ENCODE results near the gene ALDH1L2. TPM values are rescaled to one million over a fixed set of nuclear protein-coding genes. Genes with fewer than 3 reads are reported as not detected.

Gene ALDH1L2
- total and polyA plus RNA-seq, 12 donors: 0.50 to 4.5 (median 2.6) TPM

DNA sequence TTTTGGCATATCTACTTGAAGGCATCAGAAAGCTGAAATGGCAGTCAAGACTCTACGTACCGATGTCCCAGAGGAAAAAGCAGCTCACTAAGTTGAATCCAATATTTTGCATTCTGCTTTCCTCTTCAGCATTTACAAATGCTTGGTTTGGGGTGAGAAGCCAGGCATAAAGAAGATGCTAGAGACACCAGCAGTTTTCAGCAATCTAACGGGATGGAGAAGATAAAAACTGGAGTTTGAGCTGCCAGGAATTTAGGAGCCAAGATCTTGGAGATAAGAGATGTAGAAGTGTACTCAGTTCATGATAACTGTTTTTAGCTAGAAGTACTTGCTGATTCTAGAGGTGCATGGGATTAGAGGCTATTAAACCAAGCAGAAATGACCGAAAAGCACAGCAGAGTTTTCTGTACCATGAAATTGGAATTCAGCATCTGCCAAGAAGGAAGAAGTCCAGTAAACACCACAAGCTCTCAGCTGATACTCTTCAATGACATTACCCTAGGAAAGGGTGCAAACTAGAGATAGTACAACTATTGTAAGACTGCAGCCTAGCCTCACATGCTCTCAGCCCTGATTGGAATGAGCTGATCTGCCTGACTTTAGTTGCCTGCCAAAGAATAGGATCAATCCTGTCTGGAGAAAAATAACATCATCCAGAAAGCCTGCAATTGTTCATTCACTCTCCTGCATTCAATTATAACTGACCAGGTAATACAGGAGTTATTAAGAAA lies 7.4 kb upstream of the ALDH1L2 start:
- H3K4me3 ChIP-seq: no peak overlapping the region
- no peak for DNase-seq
- no peak overlapping the region for H3K27ac ChIP-seq
- no peaks in the 10 kb centered on the region for H3K36me3 ChIP-seq (replicated peaks in 1 of 2)
- no peaks in the 10 kb centered on the region for H3K9me3 ChIP-seq (replicated peaks in 1 of 3)
- WGBS, 4 donors: 51 to 74% (median 57%) methylated on average over 4 of the region's 4 CpGs
- TF ChIP-seq CTCF (IDR thresholded peaks at IDR 0.05) (no peak), POLR2A (IDR thresholded peaks at IDR 0.05) (no peak)
- intact Hi-C loops (cut with DNase I): no loop called here
- no peaks in the 10 kb centered on the region for H3K4me1 ChIP-seq (replicated peaks in 1 of 2)
- no peaks in the 10 kb centered on the region for H3K27me3 ChIP-seq

DNA sequence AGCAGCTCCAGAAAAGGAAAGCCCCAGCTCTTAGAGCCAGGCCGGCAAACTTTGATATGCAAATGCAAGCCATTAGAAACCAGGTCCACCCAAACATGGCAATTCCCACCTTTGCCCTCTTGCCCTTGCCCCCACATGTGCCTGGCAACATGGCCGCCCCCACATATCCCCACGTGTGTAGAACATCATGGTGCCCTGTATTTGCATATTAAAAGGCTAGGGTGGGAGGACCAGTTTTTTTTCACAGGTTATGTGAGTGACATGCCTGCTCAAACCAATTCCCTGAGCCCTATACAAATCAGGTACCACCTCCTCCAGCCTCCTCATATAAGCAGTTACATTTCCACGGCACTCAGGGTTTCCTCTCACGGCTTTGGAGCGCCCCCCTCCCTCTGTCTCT lies 6.1 kb upstream of the ALDH1L2 start:
- intact Hi-C loops (cut with DNase I): no loop called here
- TF ChIP-seq CTCF (IDR thresholded peaks at IDR 0.05) (no peak), POLR2A (IDR thresholded peaks at IDR 0.05) (no peak)

DNA sequence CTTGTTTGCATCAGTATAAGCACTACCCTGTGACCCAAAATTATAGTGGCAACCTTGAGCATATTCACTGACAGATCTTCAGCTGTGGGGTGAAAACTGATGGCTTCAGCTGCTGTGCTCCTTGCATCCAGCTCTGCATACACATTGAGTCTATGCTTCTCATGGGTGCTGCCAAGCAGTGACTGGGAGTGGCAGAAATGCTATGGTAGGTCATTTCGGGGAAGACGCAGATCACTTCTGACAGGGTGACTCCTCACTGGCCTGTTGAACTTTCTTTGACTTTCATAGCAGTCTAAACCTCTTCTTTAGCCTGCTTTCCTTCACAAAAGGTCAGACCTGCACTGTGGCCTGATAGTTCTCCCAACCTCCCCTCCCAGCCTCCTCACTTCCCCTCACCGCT lies 5.6 kb upstream of the ALDH1L2 start:
- DNase-seq: no peak
- intact Hi-C loops (cut with DNase I): no loop called here
- Histone ChIP-seq H3K27ac (no peak overlapping the region), H3K36me3 (replicated peaks in 1 of 2) (no peaks in the 10 kb centered on the region), H3K4me1 (replicated peaks in 1 of 2) (no peaks in the 10 kb centered on the region), H3K27me3 (no peaks in the 10 kb centered on the region), H3K9me3 (replicated peaks in 1 of 3) (no peaks in the 10 kb centered on the region), H3K4me3 (no peak overlapping the region)
- 72 to 81% (median 80%) methylated on average over 3 of the region's 3 CpGs for WGBS, 4 donors
- TF ChIP-seq CTCF (IDR thresholded peaks at IDR 0.05): no peak
- no peak for TF ChIP-seq POLR2A (IDR thresholded peaks at IDR 0.05)

More for the DNA sequence above, 6.1 kb upstream of the ALDH1L2 start:
- no peaks in the 10 kb centered on the region for H3K27me3 ChIP-seq
- H3K4me3 ChIP-seq: no peak overlapping the region
- H3K4me1 ChIP-seq (replicated peaks in 1 of 2): no peaks in the 10 kb centered on the region
- H3K27ac ChIP-seq: no peak overlapping the region
- H3K36me3 ChIP-seq (replicated peaks in 1 of 2): no peaks in the 10 kb centered on the region
- H3K9me3 ChIP-seq (replicated peaks in 1 of 3): no peaks in the 10 kb centered on the region
- DNase-seq: no peak
- WGBS, 4 donors: 73 to 87% (median 79%) methylated on average over 6 of the region's 6 CpGs

- WGBS, 4 donors: 82 to 85% (median 84%) methylated on average over 6 of the region's 6 CpGs
- Histone ChIP-seq H3K4me1 (replicated peaks in 1 of 2) (peaks cover 8 to 9% of the 10 kb centered on the region in 2 donors), H3K4me3 (no peak overlapping the region), H3K27ac (no peak overlapping the region), H3K36me3 (replicated peaks in 1 of 2) (no peaks in the 10 kb centered on the region), H3K9me3 (replicated peaks in 1 of 3) (no peaks in the 10 kb centered on the region), H3K27me3 (no peaks in the 10 kb centered on the region)
- TF ChIP-seq POLR2A (IDR thresholded peaks at IDR 0.05): no peak
- TF ChIP-seq CTCF (IDR thresholded peaks at IDR 0.05): no peak
- intact Hi-C loops (cut with DNase I): no loop called here
- DNase-seq: no peak
Measured at GRCh38 chr12:105085501-105085900, 1.2 kb upstream of the ALDH1L2 start.

All from adrenal gland (tissue), 12 donors.